Ovary (tissue), 9 donors: Measurements from ENCODE around the gene ESM1. TPM values are rescaled to one million over a fixed set of nuclear protein-coding genes. Genes with fewer than 3 reads are reported as not detected.
"Not testable (repeated sequence)": the region's sequence is repeated elsewhere in the genome, so short reads cannot be mapped to it uniquely, and the experiment has no call there.

ENCODE experiments used
- DNase-seq, 5 donors: peaks; one replicate each; pipeline ENCODE4 v3.0.0-alpha.2; 2019 to 2020
- H3K27ac ChIP-seq, 2 donors: fragments of 200-600 bp; one replicate each; pipeline versions ENCODE4 v1.5.1 to v1.8.0; 2019 to 2022
- H3K27me3 ChIP-seq: fragments of 200-600 bp; one replicate; pipeline ENCODE4 v1.8.0; 2022
- H3K36me3 ChIP-seq: fragments of 200-600 bp; sonication (generic); one replicate; pipeline ENCODE4 v1.5.1; 2019
- H3K4me1 ChIP-seq: one replicate; pipeline ENCODE4 v1.8.1; 2013; ENCODE audit warnings: mild to moderate bottlenecking, moderate library complexity; ENCODE audit not compliant: insufficient read depth
- H3K4me3 ChIP-seq: fragments of 200-600 bp; sonication (generic); one replicate; pipeline ENCODE4 v1.5.1; 2017
- H3K9me3 ChIP-seq, 2 donors: fragments of 200-600 bp in 1 of 2; sonication (generic) in 1 of 2; one replicate each; pipeline versions ENCODE4 v1.5.1 to v1.8.1; 2013 to 2019; ENCODE audit warnings: mild to moderate bottlenecking in 1 of 2, moderate library complexity in 1 of 2
- EP300 ChIP-seq: sonication (generic); formaldehyde crosslinking; IDR thresholded peaks from one replicate; pipeline ENCODE4 v1.6.1; 2017; ENCODE audit warnings: antibody characterized with exemption
- POLR2A ChIP-seq: fragments of 450-650 bp; IDR thresholded peaks from one replicate; pipeline ENCODE4 v1.6.1; 2017; ENCODE audit warnings: antibody characterized with exemption, mild to moderate bottlenecking, moderate library complexity
- WGBS, 3 donors: extraction: QIAGEN DNeasy Blood & Tissue Kit in 1 of 3; methylation state at CpG; one replicate each; pipeline versions ENCODE4 v1.1.5 to v1.1.7; 2013 to 2017; 5-methylcytosine and 5-hydroxymethylcytosine counted together
- intact Hi-C, 4 donors: fragments of 100-400 bp; cut with DNase I; formaldehyde crosslinking; loops; one replicate each; pipeline versions ENCODE4 v1.11.0 to v1.15.1; 2022 to 2023
- polyA plus RNA-seq, 2 donors: library from polyadenylated mRNA; stranded (reverse); fragments of 200-250 nt in 1 of 2; fragments of 350-450 nt in 1 of 2; fragmentation: Illumina TruSeq in 1 of 2; extraction: RNeasy Lipid Tissue Mini Kit (QIAGEN cat#74804) in 1 of 2; gene quantifications; one replicate each; pipeline ENCODE4 v1.2.3, GENCODE V29; 2013 to 2014
- total RNA-seq, 7 donors: library from RNA; depleted of rRNA in 2 of 7; stranded (reverse); fragments of >200 nt in 2 of 7; fragmentation: NEBNext Ultra II Directional in 3 of 7; extraction: Animal tissue kit (Norgen Biotek cat#: 25700) in 3 of 7; gene quantifications; one replicate each; pipeline versions ENCODE4 v1.1.0 to v1.2.4, GENCODE V29; 2016 to 2023
- TF ChIP-seq, protein P1 (sequence below), 3 donors: fragments of 450-650 bp in 2 of 3; fragments of 200-600 bp in 1 of 3; IDR thresholded peaks; one replicate each; pipeline versions ENCODE4 v1.5.1 to v1.8.0; 2016 to 2022; ENCODE audit warnings: antibody characterized with exemption in 3 of 3, mild to moderate bottlenecking in 1 of 3
- donor health status: DM: no; HTN: no; CAD: no; lungs with moderate emphysema.
- donor health status: DM: no; HTN: no; CAD: no.
- donor health status: Bipolar disorder and iron deficiency.
- donor health status: DM: yes; HTN: yes; CAD: no.
- donor health status: DM: no; HTN: no; CAD: no.
- donor health status: DM: yes; HTN: yes; CAD: no.

The ESM1 gene
- total and polyA plus RNA-seq, 9 donors, result 0.10 to 1.5 (median 0.35) TPM; not detected in 3

- no peaks in the 10 kb centered on the region for H3K4me1 ChIP-seq
- TF ChIP-seq POLR2A, result no peak
- no peak for TF ChIP-seq EP300
- TF ChIP-seq, protein P1, sequence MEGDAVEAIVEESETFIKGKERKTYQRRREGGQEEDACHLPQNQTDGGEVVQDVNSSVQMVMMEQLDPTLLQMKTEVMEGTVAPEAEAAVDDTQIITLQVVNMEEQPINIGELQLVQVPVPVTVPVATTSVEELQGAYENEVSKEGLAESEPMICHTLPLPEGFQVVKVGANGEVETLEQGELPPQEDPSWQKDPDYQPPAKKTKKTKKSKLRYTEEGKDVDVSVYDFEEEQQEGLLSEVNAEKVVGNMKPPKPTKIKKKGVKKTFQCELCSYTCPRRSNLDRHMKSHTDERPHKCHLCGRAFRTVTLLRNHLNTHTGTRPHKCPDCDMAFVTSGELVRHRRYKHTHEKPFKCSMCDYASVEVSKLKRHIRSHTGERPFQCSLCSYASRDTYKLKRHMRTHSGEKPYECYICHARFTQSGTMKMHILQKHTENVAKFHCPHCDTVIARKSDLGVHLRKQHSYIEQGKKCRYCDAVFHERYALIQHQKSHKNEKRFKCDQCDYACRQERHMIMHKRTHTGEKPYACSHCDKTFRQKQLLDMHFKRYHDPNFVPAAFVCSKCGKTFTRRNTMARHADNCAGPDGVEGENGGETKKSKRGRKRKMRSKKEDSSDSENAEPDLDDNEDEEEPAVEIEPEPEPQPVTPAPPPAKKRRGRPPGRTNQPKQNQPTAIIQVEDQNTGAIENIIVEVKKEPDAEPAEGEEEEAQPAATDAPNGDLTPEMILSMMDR (IDR thresholded peaks at IDR 0.05), result no peak
- no peaks in the 10 kb centered on the region for H3K36me3 ChIP-seq
- WGBS, 3 donors, result 73 to 84% (median 75%) methylated on average over 1 of the region's 1 CpG
- DNase-seq, result no peak
- no peaks in the 10 kb centered on the region for H3K27me3 ChIP-seq
- no peak overlapping the region for H3K4me3 ChIP-seq
- H3K27ac ChIP-seq, result no peak overlapping the region
- intact Hi-C loops, result no loop called here
- H3K9me3 ChIP-seq, result no peaks in the 10 kb centered on the region
Observed at GRCh38 chr5:55004729-55005128, 19.3 kb upstream of the ESM1 start.

GRCh38 chr5:55003432-55004065 lies 18.2 kb upstream of the ESM1 start:
- Histone ChIP-seq H3K27me3 (no peaks in the 10 kb centered on the region), H3K36me3 (no peaks in the 10 kb centered on the region), H3K27ac (no peak overlapping the region), H3K4me1 (no peaks in the 10 kb centered on the region), H3K9me3 (no peaks in the 10 kb centered on the region), H3K4me3 (no peak overlapping the region)
- intact Hi-C loops, result no loop called here
- no peak for DNase-seq
- TF ChIP-seq EP300 (no peak), POLR2A (no peak)
- TF ChIP-seq, protein P1 (IDR thresholded peaks at IDR 0.05), result no peak
- WGBS, 3 donors, result 55 to 71% (median 60%) methylated on average over 4 of the region's 4 CpGs

GRCh38 chr5:55002166-55002565 lies 16.8 kb upstream of the ESM1 start:
- H3K27me3 ChIP-seq, H3K4me3 ChIP-seq, DNase-seq, intact Hi-C loops, H3K27ac ChIP-seq, H3K9me3 ChIP-seq, H3K36me3 ChIP-seq, H3K4me1 ChIP-seq: not testable (repeated sequence)
- WGBS, 3 donors, result 79 to 95% (median 81%) methylated on average over 2 of the region's 2 CpGs

DNA sequence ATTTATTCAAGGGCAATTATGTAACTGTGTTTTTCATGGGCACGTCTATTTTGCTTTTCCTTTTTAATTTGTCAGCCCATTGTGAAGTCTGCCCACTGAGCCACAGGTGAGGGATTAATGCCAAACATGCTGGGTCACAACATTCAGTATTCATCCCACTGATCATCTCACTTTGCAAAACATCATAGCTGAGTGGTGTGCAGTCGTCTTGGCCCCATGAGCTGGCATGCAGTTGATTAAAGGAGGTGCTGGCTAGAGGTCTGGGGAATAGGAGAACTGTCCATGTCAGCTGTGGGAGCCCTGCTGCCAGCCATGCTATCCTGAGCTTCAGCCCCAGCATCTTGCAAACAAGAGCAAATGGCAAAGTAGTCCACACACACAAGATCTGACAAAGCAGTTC lies 11.7 kb upstream of the ESM1 start:
- WGBS, 3 donors, result 36 to 55% (median 43%) methylated on average over 2 of the region's 2 CpGs

GRCh38 chr5:54996466-54996865 lies 11.1 kb upstream of the ESM1 start:
- WGBS, 3 donors, result 50 to 53% (median 53%) methylated on average over 5 of the region's 5 CpGs
- DNase-seq, result no peak
- Histone ChIP-seq H3K36me3 (no peaks in the 10 kb centered on the region), H3K27ac (no peak overlapping the region), H3K9me3 (no peaks in the 10 kb centered on the region), H3K4me1 (no peaks in the 10 kb centered on the region), H3K27me3 (no peaks in the 10 kb centered on the region), H3K4me3 (no peak overlapping the region)
- TF ChIP-seq POLR2A, result no peak
- TF ChIP-seq, protein P1 (IDR thresholded peaks at IDR 0.05), result no peak
- no peak for TF ChIP-seq EP300
- intact Hi-C loops, result no loop called here

More for the DNA sequence above, 11.7 kb upstream of the ESM1 start:
- no peak for DNase-seq
- Histone ChIP-seq H3K27me3 (no peaks in the 10 kb centered on the region), H3K27ac (no peak overlapping the region), H3K36me3 (no peaks in the 10 kb centered on the region), H3K4me1 (no peaks in the 10 kb centered on the region), H3K9me3 (no peaks in the 10 kb centered on the region), H3K4me3 (no peak overlapping the region)
- TF ChIP-seq, protein P1 (IDR thresholded peaks at IDR 0.05), result no peak
- TF ChIP-seq EP300 (no peak), POLR2A (no peak)
- intact Hi-C loops, result no loop called here
